ENCODE results near the gene ARAP1. TPM values are rescaled to one million over a fixed set of nuclear protein-coding genes. Genes with fewer than 3 reads are reported as not detected.

ARAP1 gene
- total and polyA plus RNA-seq, 5 experiments from 2014 or later: 14.7 to 166 (median 40.0) TPM

- peak overlapping the region in 1 of 10 donors; percentile 83 for H3K27ac Mint-ChIP-seq
- DNase-seq (no peak), ATAC-seq (no peak)
- peaks cover 30 to 37% (median 33%) of the 10 kb centered on the region in 4 donors for H3K4me1 Mint-ChIP-seq
- H3K9me3 Mint-ChIP-seq: no peaks in the 10 kb centered on the region
- peaks cover 0 to 14% (median 0%) of the 10 kb centered on the region in 3 donors for H3K36me3 Mint-ChIP-seq
- H3K27me3 Mint-ChIP-seq: no peaks in the 10 kb centered on the region
- H3K4me3 Mint-ChIP-seq: no peak overlapping the region
- POLR2A ChIA-PET: interaction anchor here (1.3 to 2.6 kb wide), 2 partner anchors 18 to 26 kb away, joined by 4 to 7 read pairs; no protein-coding TSS in a partner anchor
Observed at GRCh38 chr11:72754544-72755155, 2.4 kb upstream of the ARAP1 start.

DNA sequence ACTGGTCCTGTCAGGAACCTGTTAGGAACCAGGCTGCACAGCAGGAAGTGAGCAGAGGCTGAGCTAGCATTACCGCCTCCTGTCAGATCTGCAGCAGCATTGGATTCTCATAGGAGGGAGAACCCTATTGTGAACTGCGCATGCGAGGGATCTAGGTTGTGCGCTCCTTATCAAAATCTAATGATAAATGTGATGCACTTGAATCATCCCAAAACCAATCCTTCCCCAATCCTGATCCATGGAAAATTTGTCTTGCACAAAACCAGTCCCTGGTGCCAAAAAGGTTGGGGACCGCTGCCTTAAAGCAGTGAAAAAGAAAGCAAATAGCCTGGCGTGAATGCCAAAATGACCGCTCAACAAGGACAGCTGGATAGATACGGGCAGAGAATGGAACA lies 1.9 kb upstream of the ARAP1 start:
- H3K27me3 Mint-ChIP-seq: no peaks in the 10 kb centered on the region
- DNase-seq (no peak), ATAC-seq (no peak)
- peaks cover 0 to 14% (median 0%) of the 10 kb centered on the region in 3 donors for H3K36me3 Mint-ChIP-seq
- H3K4me1 Mint-ChIP-seq: peaks cover 33 to 42% (median 35%) of the 10 kb centered on the region in 4 donors
- peak overlapping the region in 1 of 10 donors; percentile 83 for H3K27ac Mint-ChIP-seq
- H3K4me3 Mint-ChIP-seq: peak overlapping the region in 2 of 10 donors; percentile 52 to 58
- POLR2A ChIA-PET: interaction anchor here (1.3 to 2.6 kb wide), 2 partner anchors 18 to 27 kb away, joined by 4 to 7 read pairs; no protein-coding TSS in a partner anchor
- H3K9me3 Mint-ChIP-seq: no peaks in the 10 kb centered on the region

GRCh38 chr11:72753341-72754148 lies 1.3 kb upstream of the ARAP1 start:
- DNase-seq (peak in 1 of 10 donors; percentile 52), ATAC-seq (no peak)
- Mint-ChIP-seq H3K36me3 (peaks cover 0 to 15% (median 0%) of the 10 kb centered on the region in 3 donors), H3K9me3 (no peaks in the 10 kb centered on the region), H3K4me3 (peak overlapping the region; percentile 91 to 99 (median 96)), H3K27me3 (no peaks in the 10 kb centered on the region), H3K27ac (peak overlapping the region in 8 of 10 donors; percentile 86 to 98 (median 96)), H3K4me1 (peaks cover 33 to 48% (median 39%) of the 10 kb centered on the region in 4 donors)
- POLR2A ChIA-PET: interaction anchor here (1.0 to 2.6 kb wide), 5 partner anchors 17 to 39 kb away, joined by 3 to 7 read pairs (median 5); no protein-coding TSS in a partner anchor

DNA sequence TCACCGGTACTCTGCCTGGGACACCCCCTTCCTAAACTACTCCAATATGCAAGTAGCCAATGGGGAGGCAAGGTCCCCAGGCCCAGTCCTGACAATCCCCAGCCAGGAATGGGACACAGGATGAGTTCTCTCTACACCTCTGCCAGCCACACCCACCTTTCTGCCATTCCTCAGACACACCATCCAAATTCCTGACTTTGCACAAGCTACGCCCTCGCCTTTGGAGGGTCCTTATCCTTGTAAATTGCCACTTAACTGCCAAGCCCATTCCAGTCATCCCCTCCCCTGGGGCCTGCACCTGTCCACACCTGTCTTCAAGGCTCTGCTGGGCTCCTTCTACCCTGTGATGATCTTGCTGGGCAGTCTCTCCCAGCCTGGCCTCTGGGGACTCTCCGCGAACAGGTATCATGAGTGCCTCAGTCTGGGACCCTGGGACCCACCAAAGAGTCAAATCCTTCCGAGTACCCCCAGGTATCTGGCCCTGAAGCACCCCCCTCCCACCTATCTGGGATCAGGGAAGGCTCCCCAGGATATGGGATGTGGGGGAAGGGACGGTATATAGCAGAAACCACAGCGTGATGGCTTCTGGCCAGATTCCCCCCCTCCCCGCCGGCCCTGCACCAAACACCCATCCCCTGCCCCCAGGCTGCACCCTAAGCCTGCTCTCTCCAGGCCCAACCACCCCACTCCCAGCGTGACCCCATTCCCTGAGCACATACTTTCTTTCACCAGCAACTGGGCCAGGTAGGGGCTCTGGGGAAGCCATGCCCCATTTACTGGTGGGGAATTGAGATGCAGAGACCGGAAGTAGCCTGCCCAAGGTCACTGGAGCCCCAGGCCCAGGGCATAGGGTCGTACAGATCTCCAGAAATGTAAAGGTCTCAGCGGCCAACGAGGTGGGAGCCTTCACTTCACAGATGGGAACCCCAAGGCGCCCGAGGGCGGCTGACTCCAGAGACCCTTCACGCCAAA lies 806 bp downstream of the ARAP1 start:
- ATAC-seq (peak; percentile 8 to 13), DNase-seq (peak in 1 of 10 donors; percentile 59)
- POLR2A ChIA-PET: interaction anchor here (0.6 to 1.4 kb wide), 4 partner anchors 12 to 46 kb away, joined by 3 to 6 read pairs (median 4); no protein-coding TSS in a partner anchor
- peaks cover 31 to 56% (median 52%) of the 10 kb centered on the region in 4 donors for H3K4me1 Mint-ChIP-seq
- peaks cover 0 to 5% (median 0%) of the 10 kb centered on the region in 3 donors for H3K36me3 Mint-ChIP-seq
- H3K27me3 Mint-ChIP-seq: no peaks in the 10 kb centered on the region
- peak overlapping the region; percentile 70 to 96 (median 94) for H3K27ac Mint-ChIP-seq
- peak overlapping the region; percentile 88 to 99 (median 91) for H3K4me3 Mint-ChIP-seq
- H3K9me3 Mint-ChIP-seq: no peaks in the 10 kb centered on the region

- POLR2A ChIA-PET: interaction anchor here (0.6 to 1.4 kb wide), 4 partner anchors 11 to 47 kb away, joined by 3 to 6 read pairs (median 4); no protein-coding TSS in a partner anchor
- peaks cover 29 to 63% (median 55%) of the 10 kb centered on the region in 4 donors for H3K4me1 Mint-ChIP-seq
- H3K4me3 Mint-ChIP-seq: peak overlapping the region; percentile 88 to 99 (median 91)
- no peaks in the 10 kb centered on the region for H3K9me3 Mint-ChIP-seq
- H3K27me3 Mint-ChIP-seq: no peaks in the 10 kb centered on the region
- no peak for ATAC-seq
- peaks cover 0 to 3% (median 0%) of the 10 kb centered on the region in 3 donors for H3K36me3 Mint-ChIP-seq
- peak in 1 of 10 donors; percentile 15 for DNase-seq
- H3K27ac Mint-ChIP-seq: peak overlapping the region; percentile 70 to 96 (median 94)
Observed at GRCh38 chr11:72750556-72751115, 1.6 kb downstream of the ARAP1 start.

DNA sequence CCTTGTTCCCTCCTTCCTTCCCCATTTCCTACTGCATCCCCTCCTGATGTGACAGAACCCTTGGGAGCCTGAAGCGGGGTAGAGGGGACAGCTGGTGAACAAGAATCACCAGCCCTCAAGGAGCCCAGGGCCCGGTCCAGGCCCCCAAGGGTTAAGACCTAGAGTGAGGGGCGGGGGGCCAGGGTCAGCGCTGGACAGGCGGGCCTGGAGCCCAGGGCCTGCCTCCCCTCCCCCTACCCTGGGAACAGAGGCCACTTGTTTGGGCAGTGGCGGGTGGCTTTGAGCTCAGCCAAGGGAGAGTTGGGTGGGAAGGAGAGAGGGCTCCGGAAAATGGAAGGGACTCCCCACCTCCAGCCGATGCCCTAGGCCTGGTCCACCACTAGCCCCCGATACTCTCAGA lies 2.1 kb downstream of the ARAP1 start:
- peaks cover 0 to 3% (median 0%) of the 10 kb centered on the region in 3 donors for H3K36me3 Mint-ChIP-seq
- peaks cover 29 to 67% (median 57%) of the 10 kb centered on the region in 4 donors for H3K4me1 Mint-ChIP-seq
- H3K9me3 Mint-ChIP-seq: no peaks in the 10 kb centered on the region
- peak overlapping the region in 3 of 10 donors; percentile 15 to 99 (median 98) for H3K4me3 Mint-ChIP-seq
- ATAC-seq (no peak), DNase-seq (no peak)
- no peaks in the 10 kb centered on the region for H3K27me3 Mint-ChIP-seq
- POLR2A ChIA-PET: interaction anchor here (0.5 to 1.4 kb wide), 4 partner anchors 11 to 527 kb away, joined by 3 to 5 read pairs (median 4); no protein-coding TSS in a partner anchor
- peak overlapping the region in 3 of 10 donors; percentile 74 to 96 (median 86) for H3K27ac Mint-ChIP-seq

DNA sequence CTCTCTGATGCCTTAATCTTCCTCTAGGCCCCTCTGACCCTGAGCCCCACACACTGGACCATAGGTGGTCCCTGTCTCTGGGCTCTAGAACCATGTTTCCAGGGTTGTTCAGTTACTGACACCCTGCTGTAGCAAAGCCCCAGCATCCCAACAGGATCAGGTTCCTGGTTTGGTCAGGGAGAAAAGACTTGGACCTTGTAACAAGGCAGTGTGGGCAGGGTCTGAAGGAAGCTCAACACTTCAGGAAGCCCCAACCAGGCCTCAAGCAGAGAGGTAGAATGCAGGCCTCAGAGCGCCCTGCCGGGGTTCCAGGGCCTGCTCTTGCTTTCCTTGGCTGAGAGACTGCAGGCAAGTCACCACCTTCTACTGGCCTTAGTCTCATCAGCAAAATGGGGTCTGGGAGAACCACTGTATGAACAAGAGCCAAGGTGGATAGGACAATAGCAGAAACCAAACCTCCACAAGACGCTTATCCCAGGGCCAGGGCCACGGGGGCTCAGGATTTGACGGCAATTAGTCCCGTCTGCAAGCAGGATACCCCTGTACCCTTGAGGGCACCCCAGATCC lies 4.8 kb downstream of the ARAP1 start:
- Mint-ChIP-seq H3K4me1 (peaks cover 34 to 82% (median 69%) of the 10 kb centered on the region in 4 donors), H3K9me3 (no peaks in the 10 kb centered on the region), H3K4me3 (no peak overlapping the region), H3K36me3 (peaks cover 0 to 3% (median 0%) of the 10 kb centered on the region in 3 donors), H3K27me3 (no peaks in the 10 kb centered on the region), H3K27ac (peak overlapping the region in 6 of 10 donors; percentile 33 to 80 (median 59))
- DNase-seq (peak in 1 of 10 donors; percentile 41), ATAC-seq (no peak)
- POLR2A ChIA-PET: interaction anchor here (0.6 to 0.9 kb wide), 2 partner anchors 11 to 44 kb away, joined by 3 to 4 read pairs; no protein-coding TSS in a partner anchor

DNA sequence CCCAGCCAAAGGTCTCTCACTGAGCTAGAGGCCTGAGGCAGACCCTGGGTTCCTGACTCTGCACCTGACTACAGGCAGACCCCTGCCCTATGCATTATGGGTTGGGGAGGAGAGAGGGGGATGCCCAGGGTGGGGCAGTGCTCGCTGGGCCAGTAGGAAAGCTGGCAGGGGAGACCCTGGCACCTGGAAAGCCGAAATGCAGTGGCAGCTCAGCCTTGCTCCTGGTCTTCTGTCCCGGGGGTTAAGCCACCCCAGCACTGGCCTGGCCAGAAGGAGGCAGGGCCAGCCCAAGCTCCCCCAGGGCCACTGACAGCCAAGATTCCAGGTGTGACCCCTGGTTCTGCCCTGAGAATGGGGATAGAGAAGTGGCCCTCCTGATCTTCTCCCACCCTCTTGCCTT lies 5.4 kb downstream of the ARAP1 start:
- no peak for ATAC-seq
- Mint-ChIP-seq H3K4me3 (no peak overlapping the region), H3K36me3 (peaks cover 0 to 3% (median 0%) of the 10 kb centered on the region in 3 donors), H3K27ac (peak overlapping the region in 6 of 10 donors; percentile 24 to 80 (median 44)), H3K9me3 (no peaks in the 10 kb centered on the region), H3K4me1 (peaks cover 39 to 84% (median 72%) of the 10 kb centered on the region in 4 donors), H3K27me3 (no peaks in the 10 kb centered on the region)
- POLR2A ChIA-PET: interaction anchor here (0.6 to 0.9 kb wide), 2 partner anchors 10 to 45 kb away, joined by 3 to 4 read pairs; no protein-coding TSS in a partner anchor
- DNase-seq: peak in 1 of 10 donors; percentile 23

DNA sequence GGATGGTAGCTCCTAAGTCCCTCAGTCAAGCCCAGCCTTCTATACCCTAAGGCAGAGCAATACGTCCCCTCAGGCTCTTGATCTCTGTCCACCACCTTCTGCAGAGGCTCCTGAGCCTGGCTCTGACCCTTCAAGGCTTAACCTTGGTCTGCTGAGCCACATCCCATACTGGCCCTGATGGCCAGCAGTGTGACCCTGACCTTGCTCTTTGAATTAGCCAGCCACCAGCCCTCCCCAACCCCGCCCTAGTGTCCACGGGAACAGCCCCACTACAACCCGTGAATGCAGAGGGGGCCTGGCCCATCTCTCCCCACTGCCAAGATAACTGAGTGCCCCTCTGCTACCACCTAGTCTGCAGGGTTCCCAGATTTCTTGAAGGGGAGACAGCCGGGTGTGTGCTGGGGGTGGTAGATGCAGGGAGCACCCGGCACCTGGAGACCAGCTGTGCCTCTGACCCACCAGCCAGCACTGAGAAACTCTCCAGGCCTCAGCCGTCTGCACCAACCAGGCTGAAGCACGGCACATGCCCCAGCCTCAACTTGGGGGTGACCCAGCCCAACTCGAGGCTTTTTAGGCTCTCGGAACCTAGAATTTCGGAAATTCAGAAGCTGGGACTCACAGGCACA lies 6.2 kb downstream of the ARAP1 start:
- peaks cover 42 to 88% (median 74%) of the 10 kb centered on the region in 4 donors for H3K4me1 Mint-ChIP-seq
- ATAC-seq (no peak), DNase-seq (peak in 1 of 10 donors; percentile 35)
- H3K27ac Mint-ChIP-seq: peak overlapping the region in 6 of 10 donors; percentile 14 to 82 (median 37)
- H3K36me3 Mint-ChIP-seq: peaks cover 0 to 3% (median 0%) of the 10 kb centered on the region in 3 donors
- no peak overlapping the region for H3K4me3 Mint-ChIP-seq
- POLR2A ChIA-PET: no interaction called here
- H3K9me3 Mint-ChIP-seq: no peaks in the 10 kb centered on the region
- no peaks in the 10 kb centered on the region for H3K27me3 Mint-ChIP-seq

- peak overlapping the region in 3 of 10 donors; percentile 14 to 44 (median 34) for H3K27ac Mint-ChIP-seq
- DNase-seq (peak in 1 of 10 donors; percentile 38), ATAC-seq (no peak)
- peaks cover 41 to 88% (median 74%) of the 10 kb centered on the region in 4 donors for H3K4me1 Mint-ChIP-seq
- no peak overlapping the region for H3K4me3 Mint-ChIP-seq
- POLR2A ChIA-PET: no interaction called here
- no peaks in the 10 kb centered on the region for H3K27me3 Mint-ChIP-seq
- H3K36me3 Mint-ChIP-seq: peaks cover 0 to 3% (median 0%) of the 10 kb centered on the region in 3 donors
- H3K9me3 Mint-ChIP-seq: no peaks in the 10 kb centered on the region
Observed at GRCh38 chr11:72745511-72745910, 6.7 kb downstream of the ARAP1 start.

Measured in naive thymus-derived CD8-positive, alpha-beta T cell (primary cell).